ENCODE results near the gene FOXC2. TPM values are rescaled to one million over a fixed set of nuclear protein-coding genes. Genes with fewer than 3 reads are reported as not detected.

Gene FOXC2
- total and polyA plus RNA-seq, 2 donors (not counting 3 experiments of a cell fraction or from before 2014, with no cell fraction given): 7.7 to 44.0 TPM

DNA sequence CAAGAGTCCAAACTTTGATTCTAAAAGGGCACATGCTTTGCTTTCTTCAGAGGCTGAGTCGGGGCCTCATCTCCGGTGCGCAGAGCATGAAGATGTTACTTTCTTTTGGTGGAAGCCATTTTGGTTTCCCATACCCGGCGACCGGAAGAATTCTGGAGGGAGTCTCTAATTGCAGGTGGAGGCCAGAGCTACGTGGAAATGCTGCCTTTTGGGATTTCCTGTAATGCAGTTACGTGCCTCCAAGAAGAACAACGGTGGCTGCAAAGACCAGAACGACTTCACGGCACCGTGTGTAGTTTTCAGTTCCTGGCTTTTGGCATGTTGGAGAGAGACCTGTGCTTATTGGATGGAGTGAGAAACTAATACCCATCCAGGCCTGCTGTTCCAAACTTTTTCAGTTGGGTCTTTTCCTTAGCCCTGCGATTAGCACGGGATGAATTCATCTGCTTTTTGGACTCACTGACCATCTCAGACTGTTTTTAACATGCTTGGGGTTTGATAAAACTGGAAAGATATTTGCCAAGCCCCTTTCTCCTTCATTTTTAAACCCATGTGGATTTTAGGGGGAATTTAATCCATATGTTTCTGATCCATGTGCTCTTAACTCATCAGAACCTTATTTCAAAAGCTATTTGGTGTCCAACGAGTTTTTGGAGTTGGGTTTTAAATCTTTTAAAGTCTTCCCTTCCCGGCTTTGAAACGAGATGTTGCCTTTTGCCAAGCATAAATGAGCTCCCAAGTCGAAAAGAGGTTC lies 30.7 kb downstream of the FOXC2 start:
- CTCF ChIA-PET: no interaction called here

GRCh38 chr16:86597880-86598606 lies 31.4 kb downstream of the FOXC2 start:
- Histone ChIP-seq H3K9ac (replicated peaks; ENCODE audit: extremely low read depth, insufficient read depth, low read length) (no peak overlapping the region), H3K9me3 (replicated peaks; ENCODE audit: control insufficient read depth, insufficient read depth, low read length) (no peaks in the 10 kb centered on the region), H3K79me2 (ENCODE audit: control insufficient read depth, insufficient read depth, low read length) (no peaks in the 10 kb centered on the region), H3K4me2 (ENCODE audit: insufficient read depth, low read length) (no peak overlapping the region), H3K9me1 (replicated peaks; ENCODE audit: control insufficient read depth, extremely low read depth, insufficient read depth, low read length) (no peaks in the 10 kb centered on the region), H3K27ac (ENCODE audit: insufficient read depth, low read depth, low read length) (no peak overlapping the region), H3K4me1 (ENCODE audit: control insufficient read depth, extremely low read depth, insufficient read depth, low read length) (peaks cover 6% of the 10 kb centered on the region), H4K20me1 (replicated peaks; ENCODE audit: control insufficient read depth, extremely low read depth, insufficient read depth, low read length) (no peaks in the 10 kb centered on the region), H2AFZ (ENCODE audit: low read depth, low read length) (no peak overlapping the region), H3K27me3 (ENCODE audit: control insufficient read depth in 2 of 2, insufficient read depth in 2 of 2, low read length in 2 of 2) (no peaks in the 10 kb centered on the region), H3K4me3 (replicated peaks in 1 of 3; ENCODE audit: insufficient read depth in 1 of 3, low read depth in 1 of 3, low read length in 3 of 3) (no peak overlapping the region), H3K36me3 (ENCODE audit: control insufficient read depth in 2 of 2, extremely low read depth in 1 of 2, insufficient read depth in 2 of 2, low read length in 2 of 2) (no peaks in the 10 kb centered on the region)
- BruUV-seq (replicated peaks): no TSS peak
- ChIA-PET CTCF (no interaction called here), POLR2A (no interaction called here)
- dilution Hi-C loops (cut with MboI; ENCODE audit: extremely low pct_ligation_motif_present, low sequenced_read_pairs) (no loop called here), intact Hi-C loops (cut with micrococcal nuclease) (no loop called here)
- TF ChIP-seq EZH2 (IDR thresholded peaks at IDR 0.05; ENCODE audit: borderline replicate concordance, low read depth, low read length, severe bottlenecking) (no peak), GATA2 (IDR thresholded peaks at IDR 0.05; ENCODE audit: insufficient read depth, insufficient read length, low read depth, low read length) (no peak), MYC (IDR thresholded peaks at IDR 0.05; ENCODE audit: low read depth, low read length) (no peak), POLR2A (IDR thresholded peaks at IDR 0.05; ENCODE audit: low read depth, low read length) (no peak), POLR2AphosphoS5 (IDR thresholded peaks at IDR 0.05; ENCODE audit: insufficient read depth, low read depth, low read length) (no peak), FOS (IDR thresholded peaks at IDR 0.05; ENCODE audit: borderline replicate concordance, insufficient read depth, low read length) (no peak), JUN (IDR thresholded peaks at IDR 0.05; ENCODE audit: borderline replicate concordance, insufficient read depth, insufficient read length, low read depth) (no peak)
- TF ChIP-seq, protein P1, sequence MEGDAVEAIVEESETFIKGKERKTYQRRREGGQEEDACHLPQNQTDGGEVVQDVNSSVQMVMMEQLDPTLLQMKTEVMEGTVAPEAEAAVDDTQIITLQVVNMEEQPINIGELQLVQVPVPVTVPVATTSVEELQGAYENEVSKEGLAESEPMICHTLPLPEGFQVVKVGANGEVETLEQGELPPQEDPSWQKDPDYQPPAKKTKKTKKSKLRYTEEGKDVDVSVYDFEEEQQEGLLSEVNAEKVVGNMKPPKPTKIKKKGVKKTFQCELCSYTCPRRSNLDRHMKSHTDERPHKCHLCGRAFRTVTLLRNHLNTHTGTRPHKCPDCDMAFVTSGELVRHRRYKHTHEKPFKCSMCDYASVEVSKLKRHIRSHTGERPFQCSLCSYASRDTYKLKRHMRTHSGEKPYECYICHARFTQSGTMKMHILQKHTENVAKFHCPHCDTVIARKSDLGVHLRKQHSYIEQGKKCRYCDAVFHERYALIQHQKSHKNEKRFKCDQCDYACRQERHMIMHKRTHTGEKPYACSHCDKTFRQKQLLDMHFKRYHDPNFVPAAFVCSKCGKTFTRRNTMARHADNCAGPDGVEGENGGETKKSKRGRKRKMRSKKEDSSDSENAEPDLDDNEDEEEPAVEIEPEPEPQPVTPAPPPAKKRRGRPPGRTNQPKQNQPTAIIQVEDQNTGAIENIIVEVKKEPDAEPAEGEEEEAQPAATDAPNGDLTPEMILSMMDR (IDR thresholded peaks at IDR 0.05; ENCODE audit: extremely low read depth in 1 of 2, insufficient read depth in 1 of 2, low read depth in 1 of 2, low read length in 2 of 2): no peak
- TF ChIP-seq, protein P2, sequence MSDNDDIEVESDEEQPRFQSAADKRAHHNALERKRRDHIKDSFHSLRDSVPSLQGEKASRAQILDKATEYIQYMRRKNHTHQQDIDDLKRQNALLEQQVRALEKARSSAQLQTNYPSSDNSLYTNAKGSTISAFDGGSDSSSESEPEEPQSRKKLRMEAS (IDR thresholded peaks at IDR 0.05; ENCODE audit: insufficient read depth, insufficient read length): no peak
- DNase-seq (ENCODE audit: low read depth, low spot score): no peak
- no peak for FAIRE-seq

More for the DNA sequence above, 30.7 kb downstream of the FOXC2 start:
- POLR2A ChIA-PET: no interaction called here
- Histone ChIP-seq H3K36me3 (ENCODE audit: control insufficient read depth in 2 of 2, extremely low read depth in 1 of 2, insufficient read depth in 2 of 2, low read length in 2 of 2) (no peaks in the 10 kb centered on the region), H3K4me1 (ENCODE audit: control insufficient read depth, extremely low read depth, insufficient read depth, low read length) (peaks cover 7% of the 10 kb centered on the region), H3K9me1 (replicated peaks; ENCODE audit: control insufficient read depth, extremely low read depth, insufficient read depth, low read length) (no peaks in the 10 kb centered on the region), H3K27me3 (ENCODE audit: control insufficient read depth in 2 of 2, insufficient read depth in 2 of 2, low read length in 2 of 2) (no peaks in the 10 kb centered on the region), H2AFZ (ENCODE audit: low read depth, low read length) (no peak overlapping the region), H3K9me3 (replicated peaks; ENCODE audit: control insufficient read depth, insufficient read depth, low read length) (no peaks in the 10 kb centered on the region), H3K27ac (ENCODE audit: insufficient read depth, low read depth, low read length) (no peak overlapping the region), H3K9ac (replicated peaks; ENCODE audit: extremely low read depth, insufficient read depth, low read length) (no peak overlapping the region), H3K4me2 (ENCODE audit: insufficient read depth, low read length) (no peak overlapping the region), H3K79me2 (ENCODE audit: control insufficient read depth, insufficient read depth, low read length) (no peaks in the 10 kb centered on the region), H4K20me1 (replicated peaks; ENCODE audit: control insufficient read depth, extremely low read depth, insufficient read depth, low read length) (no peaks in the 10 kb centered on the region), H3K4me3 (replicated peaks in 1 of 3; ENCODE audit: insufficient read depth in 1 of 3, low read depth in 1 of 3, low read length in 3 of 3) (no peak overlapping the region)
- intact Hi-C loops (cut with micrococcal nuclease) (no loop called here), dilution Hi-C loops (cut with MboI; ENCODE audit: extremely low pct_ligation_motif_present, low sequenced_read_pairs) (no loop called here)
- no TSS peak for BruUV-seq (replicated peaks)
- no peak for DNase-seq (ENCODE audit: low read depth, low spot score)
- FAIRE-seq: no peak
- TF ChIP-seq GATA2 (IDR thresholded peaks at IDR 0.05; ENCODE audit: insufficient read depth, insufficient read length, low read depth, low read length) (no peak), POLR2A (IDR thresholded peaks at IDR 0.05; ENCODE audit: low read depth, low read length) (no peak), FOS (IDR thresholded peaks at IDR 0.05; ENCODE audit: borderline replicate concordance, insufficient read depth, low read length) (no peak), POLR2AphosphoS5 (IDR thresholded peaks at IDR 0.05; ENCODE audit: insufficient read depth, low read depth, low read length) (no peak), EZH2 (IDR thresholded peaks at IDR 0.05; ENCODE audit: borderline replicate concordance, low read depth, low read length, severe bottlenecking) (no peak)

All from endothelial cell of umbilical vein (primary cell).